Caco-2 (cell line): Measurements from ENCODE around the gene PRXL2B. TPM values are rescaled to one million over a fixed set of nuclear protein-coding genes. Genes with fewer than 3 reads are reported as not detected.
A peak's percentile ranks its signal among the peaks of the same experiment; 100 is the strongest.

Experiments
- BruUV-seq: library from RNA; stranded (reverse); fragments of 400-500 nt; replicated peaks from 2 replicates; lab custom pipeline; 2021; lab: Mats Ljungman, UMichigan
- CTCF ChIA-PET: fragments of 300-600 bp; sonication (Branson Sonifier 250); formaldehyde crosslinking; loops from one replicate; lab custom pipeline; 2022; ENCODE audit warnings: antibody characterized with exemption; lab: Charles Lee
- POLR2A ChIA-PET: fragments of 300-600 bp; sonication (Branson Sonifier 250); formaldehyde crosslinking; loops from one replicate; lab custom pipeline; 2022; ENCODE audit warnings: antibody characterized with exemption; lab: Charles Lee
- DNase-seq, 2 experiments: peaks; one replicate each; pipeline versions ENCODE4 v3.0.0 to v3.0.0-alpha.2; 2020 to 2022
- H3K27me3 ChIP-seq: replicated peaks from 2 replicates; pipeline ENCODE4 v1.6.0; 2011; ENCODE audit warnings: low read length; ENCODE audit not compliant: control insufficient read depth, insufficient read depth
- H3K36me3 ChIP-seq: 2 replicates; pipeline ENCODE4 v1.5.1; 2011; ENCODE audit warnings: low read length; ENCODE audit not compliant: control insufficient read depth, insufficient read depth
- H3K4me1 ChIP-seq: fragments of 250-450 bp; sonication (Bioruptor Pico); 2 replicates; pipeline ENCODE4 v1.5.1; 2020; ENCODE audit warnings: mild to moderate bottlenecking
- H3K4me3 ChIP-seq: 2 replicates; pipeline ENCODE4 v1.5.1; 2011; ENCODE audit warnings: low read depth, mild to moderate bottlenecking, control low read depth, low read length
- H3K9me3 ChIP-seq: fragments of 250-450 bp; sonication (Bioruptor Pico); 2 replicates; pipeline ENCODE4 v1.5.1; 2020; ENCODE audit warnings: mild to moderate bottlenecking, moderate library complexity
- H3K27ac Mint-ChIP-seq: one replicate; pipeline ENCODE4 v1.8.0; 2022; ENCODE audit warnings: mixed read lengths; ENCODE audit not compliant: unreplicated experiment
- H3K27me3 Mint-ChIP-seq: one replicate; pipeline ENCODE4 v1.8.0; 2022; ENCODE audit warnings: mixed read lengths; ENCODE audit not compliant: insufficient read depth, unreplicated experiment
- H3K36me3 Mint-ChIP-seq: one replicate; pipeline ENCODE4 v1.8.0; 2022; ENCODE audit warnings: mild to moderate bottlenecking, mixed read lengths; ENCODE audit not compliant: insufficient read depth, unreplicated experiment
- H3K4me1 Mint-ChIP-seq: one replicate; pipeline ENCODE4 v1.8.0; 2022; ENCODE audit warnings: low read depth, mixed read lengths; ENCODE audit not compliant: unreplicated experiment
- H3K4me3 Mint-ChIP-seq: one replicate; pipeline ENCODE4 v1.8.0; 2022; ENCODE audit warnings: mild to moderate bottlenecking, moderate library complexity, mixed read lengths; ENCODE audit not compliant: unreplicated experiment
- H3K9me3 Mint-ChIP-seq: one replicate; pipeline ENCODE4 v1.8.0; 2022; ENCODE audit warnings: mixed read lengths; ENCODE audit not compliant: unreplicated experiment
- intact Hi-C: fragments of 100-400 bp; cut with micrococcal nuclease; formaldehyde crosslinking; loops from one replicate; pipeline ENCODE4 v1.10.0; 2022; ENCODE audit not compliant: unreplicated experiment
- total RNA-seq: library from RNA; stranded (reverse); gene quantifications from 2 replicates; pipeline ENCODE4 v1.2.3, GENCODE V29; 2022
- TF ChIP-seq, protein P1 (sequence below), 2 experiments: fragments of 200-600 bp in 1 of 2; IDR thresholded peaks; 1 replicate in 1 of 2; 2 replicates in 1 of 2; pipeline versions ENCODE4 v1.5.1 to v1.8.0; 2011 to 2022; ENCODE audit warnings: antibody characterized with exemption in 1 of 2, control low read depth in 1 of 2, inconsistent platforms in 1 of 2, low read depth in 1 of 2, low read length in 1 of 2, mild to moderate bottlenecking in 1 of 2, moderate library complexity in 1 of 2; ENCODE audit not compliant: insufficient read depth in 1 of 2, severe bottlenecking in 1 of 2, unreplicated experiment in 1 of 2

PRXL2B gene
- total RNA-seq, 1 experiment from 2014 or later, result 16.2 TPM

DNA sequence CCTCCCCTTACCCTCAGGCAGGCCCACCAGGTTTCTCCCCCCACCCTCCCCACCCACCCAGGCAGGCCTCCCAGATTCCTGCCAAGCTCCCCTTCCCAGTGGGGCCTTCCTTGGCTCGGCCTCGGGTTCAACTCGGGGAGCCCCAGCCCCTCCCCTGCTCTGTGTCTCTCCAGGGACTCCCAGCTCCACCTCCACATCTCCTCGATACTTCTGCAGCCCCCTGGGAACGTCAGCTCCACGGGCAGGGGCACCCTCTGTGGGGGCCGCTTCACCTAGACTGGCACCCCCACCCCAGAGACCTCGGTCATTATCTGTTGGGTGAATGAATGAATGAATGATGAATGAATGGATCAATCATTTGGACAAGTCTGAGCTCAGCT, 45.5 kb downstream of the PRXL2B start:
- Histone ChIP-seq H3K36me3 (no peaks in the 10 kb centered on the region), H3K27me3 (no peaks in the 10 kb centered on the region), H3K4me3 (no peak overlapping the region), H3K4me1 (no peaks in the 10 kb centered on the region), H3K9me3 (peaks cover 7% of the 10 kb centered on the region)
- Mint-ChIP-seq H3K9me3 (peaks cover 5% of the 10 kb centered on the region), H3K27ac (no peak overlapping the region), H3K36me3 (peaks cover 5% of the 10 kb centered on the region), H3K27me3 (no peaks in the 10 kb centered on the region), H3K4me3 (no peak overlapping the region), H3K4me1 (no peaks in the 10 kb centered on the region)
- POLR2A ChIA-PET, result no interaction called here
- no peak for DNase-seq
- BruUV-seq, result no TSS peak
- TF ChIP-seq, protein P1, sequence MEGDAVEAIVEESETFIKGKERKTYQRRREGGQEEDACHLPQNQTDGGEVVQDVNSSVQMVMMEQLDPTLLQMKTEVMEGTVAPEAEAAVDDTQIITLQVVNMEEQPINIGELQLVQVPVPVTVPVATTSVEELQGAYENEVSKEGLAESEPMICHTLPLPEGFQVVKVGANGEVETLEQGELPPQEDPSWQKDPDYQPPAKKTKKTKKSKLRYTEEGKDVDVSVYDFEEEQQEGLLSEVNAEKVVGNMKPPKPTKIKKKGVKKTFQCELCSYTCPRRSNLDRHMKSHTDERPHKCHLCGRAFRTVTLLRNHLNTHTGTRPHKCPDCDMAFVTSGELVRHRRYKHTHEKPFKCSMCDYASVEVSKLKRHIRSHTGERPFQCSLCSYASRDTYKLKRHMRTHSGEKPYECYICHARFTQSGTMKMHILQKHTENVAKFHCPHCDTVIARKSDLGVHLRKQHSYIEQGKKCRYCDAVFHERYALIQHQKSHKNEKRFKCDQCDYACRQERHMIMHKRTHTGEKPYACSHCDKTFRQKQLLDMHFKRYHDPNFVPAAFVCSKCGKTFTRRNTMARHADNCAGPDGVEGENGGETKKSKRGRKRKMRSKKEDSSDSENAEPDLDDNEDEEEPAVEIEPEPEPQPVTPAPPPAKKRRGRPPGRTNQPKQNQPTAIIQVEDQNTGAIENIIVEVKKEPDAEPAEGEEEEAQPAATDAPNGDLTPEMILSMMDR (IDR thresholded peaks at IDR 0.05; ENCODE audit: insufficient read depth in 1 of 2, low read depth in 1 of 2, low read length in 1 of 2, severe bottlenecking in 1 of 2, unreplicated experiment in 1 of 2), result no peak
- CTCF ChIA-PET, result no interaction called here
- intact Hi-C loops, result no loop called here

DNA sequence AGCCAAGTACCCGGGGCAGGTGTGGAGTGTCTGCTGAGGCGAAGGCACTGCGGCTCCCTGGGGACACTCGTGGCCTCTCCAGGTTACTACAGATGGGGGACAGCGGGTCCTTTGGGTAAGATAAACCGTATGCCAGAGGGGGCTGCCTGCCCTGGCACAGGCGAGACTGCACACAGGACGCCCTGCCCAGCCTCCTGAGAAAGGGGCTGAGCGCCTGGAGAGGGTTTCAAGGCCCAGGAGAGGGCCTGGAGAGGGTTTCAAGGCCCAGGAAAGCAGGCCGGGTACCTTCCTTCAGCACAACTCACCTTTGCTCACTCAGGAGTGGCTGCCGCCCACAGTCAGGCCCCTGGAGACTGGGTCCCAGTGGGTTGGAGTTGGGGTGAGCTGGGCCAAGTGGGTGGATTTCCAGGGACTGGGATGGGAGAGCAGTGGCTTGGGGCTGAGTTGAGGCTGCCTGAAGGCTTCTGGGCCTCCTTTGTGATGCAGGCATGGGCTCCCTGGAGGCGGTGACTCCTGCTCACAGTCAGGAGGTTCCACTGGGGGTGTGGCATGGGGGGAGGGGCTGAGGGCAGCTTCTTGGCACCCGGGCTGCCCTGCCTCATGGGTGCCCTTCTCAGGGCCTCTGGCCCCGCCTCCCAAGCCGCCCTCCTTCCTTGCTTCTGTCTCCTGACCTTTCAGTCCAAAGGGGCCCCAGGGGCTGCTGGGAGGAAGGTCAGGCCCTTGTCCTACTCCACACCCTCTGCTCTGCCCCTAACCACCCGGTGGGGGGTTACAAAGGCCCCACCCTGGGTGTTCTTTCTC, 46.2 kb downstream of the PRXL2B start, which contains the start of gene MMEL1:
MMEL1 (minus strand) TSS at position 456 of the 801 bp plus-strand sequence. CDS start 3,532 bp downstream, outside the sequence.
- peaks cover 8% of the 10 kb centered on the region for H3K9me3 Mint-ChIP-seq
- DNase-seq, result peak in 1 of 2 experiments; percentile 28
- TF ChIP-seq, protein P1 (IDR thresholded peaks at IDR 0.05; ENCODE audit: insufficient read depth in 1 of 2, low read depth in 1 of 2, low read length in 1 of 2, severe bottlenecking in 1 of 2, unreplicated experiment in 1 of 2), result no peak
- ChIA-PET POLR2A (no interaction called here), CTCF (no interaction called here)
- no TSS peak for BruUV-seq
- H3K4me1 Mint-ChIP-seq, result no peaks in the 10 kb centered on the region
- no peaks in the 10 kb centered on the region for H3K36me3 ChIP-seq
- intact Hi-C loops, result no loop called here
- H3K27me3 ChIP-seq, result no peaks in the 10 kb centered on the region
- no peaks in the 10 kb centered on the region for H3K27me3 Mint-ChIP-seq
- H3K9me3 ChIP-seq, result peaks cover 14% of the 10 kb centered on the region
- peaks cover 5% of the 10 kb centered on the region for H3K36me3 Mint-ChIP-seq
- H3K4me3 ChIP-seq, result no peak within 1 kb of the TSS
- H3K4me3 Mint-ChIP-seq, result no peak within 1 kb of the TSS
- no peaks in the 10 kb centered on the region for H3K4me1 ChIP-seq
- no peak within 1 kb of the TSS for H3K27ac Mint-ChIP-seq

DNA sequence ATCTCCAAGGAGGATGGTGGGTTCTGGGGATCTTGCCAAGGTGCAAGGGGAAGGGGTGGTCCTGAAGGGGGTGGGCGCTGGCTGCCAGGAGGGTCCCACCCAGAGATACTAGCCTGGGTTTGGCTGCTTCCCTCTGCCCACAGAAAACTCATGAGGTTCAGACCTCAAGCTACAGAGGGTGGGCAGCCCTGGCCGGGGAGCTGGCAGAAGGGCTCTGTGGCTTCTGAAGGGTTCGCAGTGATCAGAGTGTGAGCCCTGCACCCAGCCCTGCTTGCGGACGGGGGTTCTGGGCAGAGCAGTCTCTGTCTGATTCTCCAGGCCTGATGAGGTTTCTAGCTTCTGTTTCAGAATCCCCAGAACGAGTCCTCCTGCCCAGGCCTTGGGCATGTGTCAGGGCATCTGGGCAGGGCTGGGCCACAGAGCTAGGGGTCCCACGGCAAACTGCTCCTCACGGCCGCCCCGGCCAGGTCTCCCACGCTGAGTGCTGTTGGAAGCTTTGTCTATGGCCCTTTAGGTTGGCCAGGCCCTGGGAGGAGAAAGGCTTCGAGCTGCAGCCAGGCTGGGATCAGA, 46.9 kb downstream of the PRXL2B start:
- TF ChIP-seq, protein P1 (IDR thresholded peaks at IDR 0.05; ENCODE audit: insufficient read depth in 1 of 2, low read depth in 1 of 2, low read length in 1 of 2, severe bottlenecking in 1 of 2, unreplicated experiment in 1 of 2), result no peak
- Histone ChIP-seq H3K4me1 (no peaks in the 10 kb centered on the region), H3K4me3 (no peak overlapping the region), H3K27me3 (no peaks in the 10 kb centered on the region), H3K36me3 (no peaks in the 10 kb centered on the region), H3K9me3 (peaks cover 14% of the 10 kb centered on the region)
- Mint-ChIP-seq H3K27me3 (no peaks in the 10 kb centered on the region), H3K9me3 (peaks cover 8% of the 10 kb centered on the region), H3K4me1 (no peaks in the 10 kb centered on the region), H3K36me3 (peaks cover 5% of the 10 kb centered on the region), H3K4me3 (no peak overlapping the region), H3K27ac (no peak overlapping the region)
- POLR2A ChIA-PET, result no interaction called here
- DNase-seq, result no peak
- CTCF ChIA-PET, result no interaction called here
- intact Hi-C loops, result no loop called here
- no TSS peak for BruUV-seq
